Kidney epithelial cell (primary cell): ENCODE measurements around the gene TCFL5. TPM values are rescaled to one million over a fixed set of nuclear protein-coding genes. Genes with fewer than 3 reads are reported as not detected.
"Not testable (repeated sequence)": the region's sequence is repeated elsewhere in the genome, so short reads cannot be mapped to it uniquely, and the experiment has no call there.

Experiments
- DNase-seq: peaks from one replicate; pipeline ENCODE4 v3.0.0-alpha.2; 2010; ENCODE audit warnings: low read depth
- H3K27me3 ChIP-seq: 2 replicates; pipeline ENCODE4 v1.6.0; 2011; ENCODE audit warnings: low read length; ENCODE audit not compliant: control insufficient read depth, insufficient read depth
- H3K36me3 ChIP-seq: 2 replicates; pipeline ENCODE4 v1.5.1; 2011; ENCODE audit warnings: low read length; ENCODE audit not compliant: control insufficient read depth, insufficient read depth
- H3K4me3 ChIP-seq: 2 replicates; pipeline ENCODE4 v1.5.1; 2011; ENCODE audit warnings: low read depth, mild to moderate bottlenecking, control low read depth, low read length
- CTCF ChIP-seq: IDR thresholded peaks from 2 replicates; pipeline ENCODE4 v1.5.1; 2011; ENCODE audit warnings: mild to moderate bottlenecking, moderate library complexity, low read length, control low read depth, inconsistent platforms; ENCODE audit not compliant: insufficient read depth, poor library complexity, severe bottlenecking
- total RNA-seq: library from RNA; depleted of rRNA; stranded (reverse); fragments of >200 nt; gene quantifications from 2 replicates; pipeline ENCODE4 v1.2.3, GENCODE V29; 2015

Gene TCFL5
- total RNA-seq, 1 donor from 2014 or later, result 5.4 TPM

- Histone ChIP-seq H3K27me3 (no peaks in the 10 kb centered on the region), H3K4me3 (no peak overlapping the region), H3K36me3 (no peaks in the 10 kb centered on the region)
- TF ChIP-seq CTCF, result no peak
- no peak for DNase-seq
Observed at GRCh38 chr20:62856931-62857619, 4.5 kb downstream of the TCFL5 start.

- H3K36me3 ChIP-seq, result no peaks in the 10 kb centered on the region
- TF ChIP-seq CTCF, result no peak
- no peaks in the 10 kb centered on the region for H3K27me3 ChIP-seq
- no peak overlapping the region for H3K4me3 ChIP-seq
- no peak for DNase-seq
Observed at GRCh38 chr20:62855120-62855519, 6.5 kb downstream of the TCFL5 start.

GRCh38 chr20:62854121-62854520, 7.5 kb downstream of the TCFL5 start:
- no peak overlapping the region for H3K4me3 ChIP-seq
- no peak for DNase-seq
- H3K27me3 ChIP-seq, result no peaks in the 10 kb centered on the region
- no peaks in the 10 kb centered on the region for H3K36me3 ChIP-seq
- no peak for TF ChIP-seq CTCF

GRCh38 chr20:62853304-62853703, 8.3 kb downstream of the TCFL5 start:
- H3K36me3 ChIP-seq, DNase-seq, H3K27me3 ChIP-seq, H3K4me3 ChIP-seq: not testable (repeated sequence)

- Histone ChIP-seq H3K4me3 (no peak overlapping the region), H3K27me3 (no peaks in the 10 kb centered on the region), H3K36me3 (no peaks in the 10 kb centered on the region)
- no peak for TF ChIP-seq CTCF
- no peak for DNase-seq
Observed at GRCh38 chr20:62852841-62853240, 8.8 kb downstream of the TCFL5 start.

- Histone ChIP-seq H3K27me3 (no peaks in the 10 kb centered on the region), H3K36me3 (no peaks in the 10 kb centered on the region), H3K4me3 (no peak overlapping the region)
- no peak for DNase-seq
- TF ChIP-seq CTCF, result no peak
Observed at GRCh38 chr20:62852196-62852595, 9.4 kb downstream of the TCFL5 start.
